HG02981 (cell line): ENCODE results near the gene SORBS1.
A peak's percentile ranks its signal among the peaks of the same experiment; 100 is the strongest.

Experiments
- ATAC-seq: cut with Tn5 transposase; IDR thresholded peaks from one replicate; pipeline ENCODE4 v1.9.1; 2021; ENCODE audit warnings: mild to moderate bottlenecking, moderate library complexity; ENCODE audit not compliant: unreplicated experiment

Gene SORBS1

DNA sequence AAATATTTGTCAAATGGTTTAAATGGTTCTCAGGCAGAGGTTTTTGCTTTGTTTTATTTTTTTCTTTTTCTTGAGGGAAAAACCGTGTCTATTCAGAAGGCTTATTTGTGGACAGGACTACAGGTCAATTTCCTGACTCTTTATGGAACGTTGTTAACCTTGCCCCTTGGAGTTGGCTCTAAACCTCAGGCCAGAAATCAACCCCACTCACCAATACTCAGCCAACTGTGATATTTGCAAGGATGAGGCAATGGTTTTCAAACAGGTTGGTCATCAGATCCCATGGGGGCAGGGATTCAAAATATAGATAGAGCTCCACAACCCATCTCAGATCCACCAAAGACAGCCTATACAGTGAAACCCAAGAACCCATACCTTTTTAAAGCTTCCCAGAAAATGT lies 280.5 kb downstream of the SORBS1 start:
- no peak for ATAC-seq

DNA sequence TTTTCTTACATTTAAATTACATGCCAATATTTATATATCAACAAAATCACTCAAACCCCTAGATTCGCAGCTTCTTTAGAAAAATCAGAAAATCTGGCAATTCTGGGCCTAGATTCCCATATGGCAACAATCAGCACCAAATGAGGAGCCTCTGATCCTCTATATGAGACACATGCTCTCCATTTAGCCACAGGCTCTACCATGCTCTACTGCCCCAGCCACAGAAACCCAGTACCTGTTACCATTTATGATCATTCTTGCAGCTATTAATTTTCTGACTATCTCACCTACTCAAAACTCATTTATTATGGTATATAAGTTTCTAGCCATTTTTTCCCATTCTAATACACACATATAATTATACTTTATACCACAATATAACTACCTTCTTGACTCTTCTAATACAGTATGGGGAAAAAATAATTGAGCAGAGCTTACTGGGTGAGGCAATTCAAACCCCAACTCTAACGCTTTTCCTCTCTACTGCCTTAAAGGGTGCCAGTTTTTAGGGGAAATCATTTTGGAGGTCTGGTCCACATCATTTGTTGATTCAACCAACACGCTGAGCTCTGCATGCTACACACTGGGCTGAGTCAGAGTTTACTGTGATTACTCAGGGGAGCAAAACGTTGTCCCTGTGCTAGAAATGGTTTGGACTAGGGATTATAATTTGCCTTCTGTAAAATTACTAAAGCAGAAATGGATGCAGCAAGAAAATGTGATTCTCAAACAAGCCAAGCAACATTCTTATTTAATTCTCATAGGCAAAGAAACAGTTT lies 281.9 kb downstream of the SORBS1 start:
- ATAC-seq, result no peak

DNA sequence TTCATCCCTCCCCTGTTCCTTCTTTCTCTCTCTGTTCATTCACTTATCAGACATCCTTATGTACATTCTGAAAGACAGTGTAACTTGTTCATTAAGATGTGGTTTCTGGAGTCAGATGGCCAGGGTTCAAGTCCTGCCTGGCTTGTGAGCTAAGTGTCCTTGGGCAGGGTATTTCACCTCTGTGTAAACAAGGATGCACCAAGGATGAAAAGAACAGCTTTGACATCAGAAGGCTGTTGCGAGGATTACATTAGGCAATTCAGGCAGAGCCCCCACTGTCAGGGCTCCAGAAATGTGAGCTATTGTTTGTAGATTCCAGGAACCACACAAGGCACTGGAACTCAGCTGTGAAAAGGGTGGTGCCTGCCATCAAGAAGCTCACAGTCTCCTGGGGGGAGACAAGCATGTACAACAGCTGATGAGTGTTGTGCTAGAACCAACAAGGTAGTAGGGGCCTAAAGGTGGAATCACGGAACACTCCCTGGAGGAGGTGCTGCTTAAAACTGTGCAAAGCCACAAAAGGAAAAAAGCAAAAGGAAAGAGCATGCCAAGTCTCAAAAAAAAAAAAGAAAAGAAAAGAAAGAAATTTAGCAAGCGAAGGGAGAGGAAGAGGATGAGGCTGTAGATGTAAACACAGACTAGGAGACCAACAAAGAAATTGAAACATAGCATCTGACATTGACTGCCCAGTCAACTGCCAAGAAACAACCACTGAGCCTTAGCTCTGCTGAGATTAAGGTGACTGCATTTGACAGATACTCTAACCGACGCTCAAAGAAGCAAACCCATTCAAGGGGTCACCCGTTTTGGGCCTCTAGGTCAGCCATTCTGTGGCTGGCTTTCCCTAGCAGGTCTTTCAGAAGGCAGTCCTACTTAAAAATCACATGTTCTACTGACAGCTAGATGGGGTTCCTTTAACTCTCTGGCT lies 282.8 kb downstream of the SORBS1 start:
- ATAC-seq, result no peak

DNA sequence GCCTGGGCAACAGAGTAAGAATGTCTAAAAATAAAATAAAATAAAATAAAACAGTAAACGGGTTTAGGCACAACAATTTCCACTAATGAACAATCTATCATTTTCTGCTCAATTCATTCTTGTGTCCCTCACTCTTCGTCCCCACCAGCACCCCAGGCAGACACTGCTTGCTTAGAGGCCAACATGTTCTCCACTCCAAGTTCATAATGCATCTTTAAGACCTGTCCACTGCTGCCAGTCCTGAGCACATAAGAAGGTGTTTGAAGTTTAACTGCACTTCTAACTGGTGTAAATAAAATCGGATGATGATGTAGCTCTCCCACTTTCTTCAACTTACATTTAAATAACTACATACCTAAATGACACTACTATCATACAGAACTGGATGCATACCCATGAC lies 283.6 kb downstream of the SORBS1 start:
- no peak for ATAC-seq

DNA sequence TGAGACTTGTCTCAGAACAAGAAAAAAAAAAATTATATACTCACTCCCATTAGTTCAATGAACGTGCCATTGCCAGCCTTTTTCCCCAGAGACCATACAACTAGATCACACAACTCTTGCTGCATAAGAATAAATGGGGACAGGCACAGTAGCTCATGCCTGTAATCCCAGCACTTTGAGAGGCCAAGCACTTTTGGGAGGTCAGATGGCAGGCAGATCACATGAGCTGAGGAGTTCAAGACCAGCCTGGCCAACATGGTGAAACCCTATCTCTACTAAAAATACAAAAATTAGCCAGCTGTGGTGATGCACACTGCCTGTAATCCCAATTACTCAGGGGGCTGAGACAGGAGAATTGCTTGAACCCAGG lies 284.0 kb downstream of the SORBS1 start:
- no peak for ATAC-seq

DNA sequence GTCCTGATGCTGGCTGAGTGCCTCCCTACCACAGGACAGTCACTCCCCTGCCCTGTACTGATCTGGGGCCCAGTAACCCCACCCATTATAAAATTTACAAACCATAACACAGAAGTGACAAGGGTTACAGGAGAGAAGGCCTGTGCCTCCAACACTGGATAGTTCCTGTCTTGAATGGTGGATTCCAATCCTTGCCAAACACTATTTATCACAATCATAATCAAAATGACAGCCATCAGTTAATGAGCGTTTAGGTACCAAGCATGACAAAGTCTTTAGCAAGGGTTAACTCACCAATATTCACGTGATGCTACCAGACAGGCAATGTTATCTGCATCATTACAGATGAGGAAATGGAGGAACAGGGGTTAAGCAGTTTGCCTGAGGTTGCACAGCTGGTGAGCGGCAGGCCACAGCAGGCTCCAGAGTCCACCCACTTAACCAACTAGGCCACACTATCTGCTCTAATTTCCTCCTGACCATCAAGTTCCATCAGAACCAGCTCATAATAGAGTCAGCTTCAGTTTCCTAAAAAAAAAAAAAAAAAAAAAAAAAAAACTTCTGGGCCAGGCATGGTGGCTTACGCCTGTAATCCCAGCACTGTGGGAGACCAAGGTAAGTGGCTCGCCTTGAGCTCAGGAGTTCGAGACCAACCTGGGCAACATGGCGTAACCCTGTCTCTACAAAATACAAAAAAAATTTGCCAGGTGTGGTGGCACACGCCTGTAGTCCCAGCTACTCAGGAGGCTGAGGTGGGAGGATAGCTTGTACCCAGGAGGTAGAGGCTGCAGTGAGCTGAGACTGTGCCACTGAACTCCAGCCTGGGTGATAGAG lies 284.6 kb downstream of the SORBS1 start:
- no peak for ATAC-seq

DNA sequence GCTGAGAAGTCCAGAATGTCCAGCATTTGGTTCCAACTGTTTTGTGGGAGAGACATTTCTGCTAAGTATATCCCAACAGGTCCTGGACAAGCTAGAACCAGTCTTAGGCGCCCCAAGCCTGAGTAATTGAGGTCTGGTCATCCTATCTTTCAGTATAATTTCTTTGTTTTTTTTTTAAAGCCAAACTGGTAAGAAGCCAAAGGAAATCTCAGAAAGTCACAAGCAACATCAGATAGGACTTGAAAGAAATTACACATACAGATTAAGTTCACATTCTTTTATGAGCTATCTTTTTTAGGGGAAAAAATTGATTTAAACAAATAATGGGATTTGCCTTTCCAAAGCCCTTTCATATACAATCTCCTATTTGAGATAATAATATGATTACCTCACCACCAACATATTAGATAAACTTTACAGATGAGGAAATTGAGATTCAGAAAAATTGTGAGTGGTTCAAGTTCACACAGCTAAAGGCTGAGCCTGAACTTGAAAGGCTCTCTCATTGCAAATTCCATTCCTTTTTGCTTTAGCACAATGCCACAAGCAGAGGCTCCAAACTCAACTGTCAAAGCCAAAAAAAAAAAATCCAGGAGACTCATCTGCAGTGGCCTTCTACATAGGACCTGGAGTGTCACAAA lies 285.3 kb downstream of the SORBS1 start:
- no peak for ATAC-seq

DNA sequence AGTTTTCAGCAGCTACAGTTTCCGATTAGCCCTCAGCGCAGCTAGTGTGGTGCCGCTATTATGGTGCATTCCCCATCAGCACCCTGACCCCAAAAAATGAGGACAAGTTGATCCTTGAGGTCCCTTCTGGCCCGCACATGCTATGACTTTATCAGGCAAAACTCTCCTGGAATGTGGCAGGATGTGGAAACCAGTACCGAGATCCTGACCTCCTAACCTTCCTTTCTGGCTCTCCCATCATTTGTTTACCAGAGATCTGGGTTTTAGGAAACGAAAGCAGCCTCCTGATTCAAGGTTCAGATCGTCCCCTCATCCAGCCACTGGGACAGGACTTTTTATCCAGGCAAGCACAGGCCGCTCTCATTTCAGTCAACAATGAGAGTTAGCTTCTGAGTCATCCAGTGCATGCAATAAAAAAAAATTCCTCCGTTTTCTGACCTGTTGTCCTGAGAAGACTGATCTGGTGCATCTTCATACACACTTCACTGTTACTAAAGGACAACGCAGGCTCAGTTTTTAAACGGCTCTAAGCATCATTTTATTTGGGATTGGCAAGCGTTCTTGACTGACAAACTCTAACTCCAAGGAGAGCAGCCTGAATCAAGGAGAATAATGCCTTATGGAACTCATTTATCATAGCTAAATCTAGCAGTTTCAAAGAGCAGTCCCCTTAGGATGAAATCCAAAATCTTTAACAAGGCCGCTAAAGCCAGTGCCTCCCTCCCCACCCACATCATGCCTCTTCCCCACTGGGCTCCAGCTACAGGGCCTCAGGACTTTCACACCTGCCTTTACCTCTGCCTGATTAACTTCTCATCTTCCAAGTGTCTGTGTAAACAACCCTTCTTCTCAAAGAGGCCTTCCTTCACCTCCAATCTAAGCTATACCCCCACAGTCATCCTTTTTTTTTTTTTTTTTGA lies 287.5 kb downstream of the SORBS1 start:
- ATAC-seq, result no peak

DNA sequence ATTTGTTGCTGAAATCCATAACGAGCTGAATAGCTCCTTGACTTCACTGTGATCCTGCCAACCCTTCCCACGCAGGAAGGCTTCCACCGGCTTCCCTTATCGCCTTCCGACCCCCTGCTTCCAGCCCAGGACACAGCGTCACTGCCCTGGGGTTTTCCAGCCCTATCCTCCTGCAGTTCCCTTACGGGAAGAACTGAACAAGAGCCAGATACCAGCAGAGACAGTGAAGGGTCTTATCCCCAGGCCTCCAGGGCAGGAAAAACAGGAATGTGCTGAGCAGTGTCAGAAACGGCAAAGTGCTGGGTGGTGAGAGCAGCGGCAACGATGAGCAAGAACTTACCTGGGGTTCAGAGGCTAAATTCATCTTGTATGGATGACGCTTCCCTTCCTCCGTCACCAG lies 292.7 kb downstream of the SORBS1 start:
- ATAC-seq, result no peak

DNA sequence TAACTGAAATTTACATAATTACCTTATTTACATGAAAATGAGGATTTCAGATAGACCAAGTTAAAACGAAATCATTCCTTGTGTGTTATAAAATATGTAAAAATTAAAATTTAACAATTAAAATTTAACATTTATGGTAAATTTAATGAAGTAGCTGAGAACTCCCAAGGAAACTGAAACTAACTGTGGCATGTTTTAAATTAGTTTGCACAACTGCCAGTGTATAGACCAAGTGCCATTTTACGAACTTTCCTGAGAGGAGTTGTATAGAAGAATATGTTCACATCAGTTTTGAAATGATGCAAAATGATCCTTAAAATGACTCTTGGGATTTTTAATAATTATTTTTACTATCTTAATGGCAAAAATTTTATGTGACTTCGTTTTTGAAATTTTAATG lies 293.9 kb downstream of the SORBS1 start:
- no peak for ATAC-seq

DNA sequence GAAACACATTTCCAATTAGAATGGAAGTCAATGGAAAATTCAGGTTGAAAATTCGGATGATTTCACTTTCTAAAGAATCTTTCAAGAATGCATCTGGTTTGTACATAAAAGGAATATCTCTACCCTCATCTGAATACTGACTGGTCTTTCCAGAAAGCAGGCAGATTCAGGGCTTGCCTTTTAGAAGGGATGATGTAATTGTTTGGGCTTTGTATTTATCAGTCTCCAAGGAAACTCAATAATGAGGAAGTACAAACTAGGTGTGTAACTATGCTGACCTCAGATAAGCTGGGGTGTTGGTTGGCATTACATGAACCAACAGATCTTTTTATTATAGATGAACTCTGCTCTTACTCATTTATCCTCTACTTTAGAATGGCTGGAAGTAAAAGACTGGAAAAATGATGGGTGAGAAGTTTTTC lies 294.5 kb downstream of the SORBS1 start:
- peak; percentile 96 for ATAC-seq

DNA sequence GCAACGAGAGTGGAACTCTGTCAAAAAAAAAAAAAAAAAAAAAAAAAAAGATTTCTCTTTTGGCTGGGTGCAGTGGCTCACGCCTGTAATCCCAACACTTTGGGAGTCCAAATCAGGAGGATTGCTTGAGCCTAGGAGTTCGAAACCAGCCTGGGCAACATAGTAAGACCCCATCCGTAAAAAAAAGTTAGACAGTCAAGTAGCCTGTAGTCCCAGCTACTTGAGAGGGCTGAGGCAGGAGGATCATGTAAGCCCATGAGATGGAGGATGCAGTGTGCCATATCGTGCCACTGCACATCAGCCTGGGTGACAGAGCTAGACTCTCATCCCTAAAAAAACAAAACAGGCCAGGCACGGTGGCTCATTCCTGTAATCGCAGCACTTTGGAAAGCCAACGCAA lies 295.6 kb downstream of the SORBS1 start:
- ATAC-seq, result no peak

DNA sequence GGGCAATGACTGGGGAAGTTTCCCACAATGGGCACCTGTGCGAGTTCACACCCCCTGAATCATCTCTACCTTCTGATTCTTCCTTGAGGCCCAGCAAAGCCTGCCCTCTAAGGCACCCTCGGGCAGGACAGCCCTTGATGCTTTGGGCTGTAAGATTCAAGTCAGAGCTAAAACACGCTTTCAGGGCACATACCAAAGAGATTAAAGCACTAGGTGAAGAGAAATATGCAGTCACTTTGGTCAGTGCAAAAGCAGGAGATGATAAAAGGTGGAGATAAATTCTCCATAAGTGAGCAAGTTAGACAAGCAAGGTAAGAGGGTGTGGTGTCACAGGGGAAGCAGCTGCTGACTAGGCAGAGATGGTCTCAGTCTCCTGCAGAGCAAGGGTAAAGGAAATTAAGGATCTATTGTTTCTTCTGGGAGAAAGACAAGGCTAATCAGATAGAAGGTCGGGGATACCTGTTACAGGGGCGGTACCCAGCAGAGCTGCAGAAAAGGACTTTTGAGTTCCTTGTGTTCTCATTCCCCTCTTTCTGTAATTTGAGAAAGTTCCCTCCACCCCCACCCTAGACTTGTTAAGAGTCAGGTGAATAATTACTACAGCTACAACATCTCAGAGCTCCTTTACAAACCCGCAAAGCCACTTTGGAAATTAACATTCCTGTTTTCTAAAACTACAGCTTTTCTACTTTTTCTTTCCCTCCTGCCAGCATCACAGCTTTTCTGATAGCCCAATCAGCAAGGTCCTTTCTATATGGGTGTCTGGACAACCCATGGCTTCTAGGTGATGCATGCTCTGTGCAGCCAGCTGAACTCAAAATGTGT lies 296.7 kb downstream of the SORBS1 start:
- no peak for ATAC-seq

DNA sequence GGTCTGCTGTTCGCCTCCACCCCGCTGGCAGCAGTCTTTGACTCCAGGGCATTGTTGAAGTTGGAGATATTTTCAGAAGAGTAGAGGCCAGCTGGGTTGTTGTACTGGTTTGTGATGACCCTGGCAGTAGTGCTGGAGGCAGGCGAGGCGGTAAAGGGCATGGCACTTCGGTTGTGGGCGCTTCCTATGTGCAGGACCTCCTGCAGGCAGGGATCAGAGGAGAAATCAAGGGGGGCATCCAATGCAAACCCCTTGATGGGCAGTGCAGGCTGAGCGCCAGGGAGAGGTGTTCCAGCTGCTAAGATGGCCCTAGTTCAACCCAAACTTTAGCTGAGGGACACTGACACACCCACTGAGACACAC lies 297.3 kb downstream of the SORBS1 start:
- no peak for ATAC-seq

DNA sequence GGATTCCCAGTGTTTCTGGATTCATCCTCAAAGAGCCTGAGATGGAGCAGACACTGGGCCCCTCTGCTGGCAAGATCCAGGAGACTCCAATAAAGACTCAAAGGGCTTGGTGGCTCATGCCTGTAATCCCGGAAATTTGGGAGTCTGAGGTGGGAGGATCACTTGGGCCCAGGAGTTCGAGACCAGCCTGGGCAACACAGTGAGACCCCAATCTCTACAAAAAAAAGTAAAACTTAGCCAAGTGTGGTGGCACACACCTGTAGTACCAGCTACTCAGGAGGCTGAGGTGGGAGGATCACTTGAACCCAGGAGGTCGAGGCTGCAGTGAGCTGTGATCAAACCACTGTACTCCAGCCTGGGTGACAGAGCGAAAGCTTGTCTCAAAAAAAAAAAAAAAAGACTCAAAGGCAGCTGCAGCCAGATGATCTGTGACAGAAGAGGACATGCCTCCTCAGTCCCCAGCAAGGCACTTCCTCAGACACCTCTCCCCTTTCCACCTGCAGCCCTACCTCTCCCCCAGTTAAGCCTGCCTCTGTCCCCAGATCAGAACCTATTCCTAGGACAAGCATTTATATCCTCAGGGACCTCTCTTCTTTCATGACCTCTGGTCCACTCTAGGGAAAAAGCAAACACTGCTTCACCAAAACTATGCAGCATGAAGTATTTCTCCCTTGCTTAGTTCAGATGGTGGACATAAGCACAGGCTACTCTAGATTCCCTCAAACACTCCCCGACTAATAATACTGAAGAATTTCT lies 298.2 kb downstream of the SORBS1 start:
- no peak for ATAC-seq

DNA sequence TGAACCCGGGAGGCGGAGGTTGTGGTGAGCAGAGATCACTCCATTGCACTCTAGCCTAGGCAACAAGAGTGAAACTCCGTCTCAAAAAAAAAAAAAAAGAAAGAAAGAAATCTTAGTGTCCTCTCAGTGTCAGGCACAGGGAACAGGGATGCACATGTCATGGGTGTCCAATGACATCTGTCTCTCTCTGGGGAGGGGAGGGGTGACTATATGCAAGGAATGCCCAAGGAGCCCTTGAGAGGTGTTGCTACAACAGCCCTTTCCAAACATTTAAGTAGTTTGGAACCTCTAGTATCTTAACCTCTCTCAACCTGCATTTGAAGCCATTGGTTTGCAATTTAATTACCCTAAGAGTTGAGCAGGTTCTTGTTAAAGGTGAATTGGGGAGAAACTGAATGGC lies 299.2 kb downstream of the SORBS1 start:
- no peak for ATAC-seq
